Smooth muscle cell of the brain vasculature (primary cell): Measurements from ENCODE around the gene RPS19.
"Not testable (repeated sequence)": the region's sequence is repeated elsewhere in the genome, so short reads cannot be mapped to it uniquely, and the experiment has no call there.

Experiments
- DNase-seq: peaks from one replicate; pipeline ENCODE4 v3.0.0-alpha.2; 2012; ENCODE audit warnings: low read depth, low spot score

Gene RPS19

DNA sequence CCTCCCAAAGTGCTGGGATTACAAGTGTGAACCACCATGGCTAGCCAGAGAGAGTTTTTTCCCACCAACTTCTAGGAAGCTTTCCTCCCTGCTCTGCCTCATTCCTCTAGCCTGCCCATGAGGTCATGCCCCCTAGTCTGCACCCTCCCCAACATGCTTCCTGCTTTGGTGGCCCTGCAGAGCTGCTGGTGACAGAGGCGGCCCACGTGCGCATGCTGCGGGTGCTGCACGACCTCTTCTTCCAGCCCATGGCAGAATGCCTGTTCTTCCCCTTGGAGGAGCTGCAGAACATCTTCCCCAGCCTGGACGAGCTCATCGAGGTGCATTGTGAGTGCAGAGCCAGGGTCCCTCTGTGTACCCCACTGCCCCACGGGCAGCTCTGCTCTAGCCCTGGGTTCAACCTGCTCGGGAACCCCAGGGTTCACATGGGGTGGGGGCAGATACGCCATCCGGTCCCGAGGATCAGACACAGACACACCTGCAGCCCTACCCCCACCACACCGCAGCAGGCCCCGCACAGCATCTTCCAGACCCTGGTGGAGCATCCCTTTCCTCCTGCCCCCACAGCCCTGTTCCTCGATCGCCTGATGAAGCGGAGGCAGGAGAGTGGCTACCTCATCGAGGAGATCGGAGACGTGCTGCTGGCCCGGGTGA, 41.8 kb downstream of the RPS19 start:
- no peak for DNase-seq

DNA sequence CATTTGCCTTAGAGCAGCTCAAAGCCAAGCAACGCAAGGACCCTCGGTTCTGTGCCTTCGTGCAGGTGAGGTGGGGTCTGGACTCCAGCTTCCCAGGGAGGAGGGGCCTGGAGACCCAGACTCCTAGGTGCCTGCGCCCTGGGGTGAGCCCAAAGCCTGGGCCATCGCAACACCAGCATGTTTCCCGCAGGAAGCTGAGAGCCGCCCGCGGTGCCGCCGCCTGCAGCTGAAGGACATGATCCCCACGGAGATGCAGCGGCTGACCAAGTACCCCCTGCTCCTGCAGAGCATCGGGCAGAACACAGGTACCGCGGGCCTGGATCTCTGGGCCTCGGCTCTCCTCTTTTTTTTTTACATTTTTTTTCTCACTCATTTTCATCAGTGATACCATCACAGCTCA, 42.5 kb downstream of the RPS19 start:
- DNase-seq = no peak

DNA sequence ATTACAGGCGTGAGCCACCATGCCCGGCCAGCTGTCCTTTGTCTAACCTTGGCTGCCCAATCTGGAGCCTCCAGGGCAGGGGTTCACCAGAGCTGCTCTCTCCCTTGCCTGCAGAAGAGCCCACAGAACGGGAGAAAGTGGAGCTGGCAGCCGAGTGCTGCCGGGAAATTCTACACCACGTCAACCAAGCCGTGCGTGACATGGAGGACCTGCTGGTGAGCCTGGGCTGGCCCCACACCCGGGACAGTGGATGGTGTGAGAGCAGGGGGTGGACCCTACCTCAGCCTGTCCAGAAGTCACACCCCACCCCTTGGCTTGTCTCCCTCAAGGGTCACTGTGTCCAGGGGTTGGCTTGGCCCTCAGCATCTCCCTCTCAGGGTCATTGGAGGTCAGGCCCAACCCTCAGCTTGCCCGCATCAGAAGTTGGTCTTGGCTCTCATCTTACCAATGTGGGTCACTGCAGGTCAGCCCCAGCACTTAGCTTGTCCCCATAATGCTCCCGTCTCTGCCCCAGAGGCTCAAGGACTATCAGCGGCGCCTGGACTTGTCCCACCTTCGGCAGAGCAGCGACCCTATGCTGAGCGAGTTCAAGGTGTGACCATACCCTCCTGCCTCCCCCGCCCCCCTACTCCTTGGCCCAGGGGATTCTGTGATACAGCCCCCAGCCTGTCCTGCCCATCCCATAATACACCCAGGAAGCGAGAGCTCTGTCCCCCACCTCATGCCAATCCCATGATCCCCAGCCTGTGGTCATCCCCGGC, 43.3 kb downstream of the RPS19 start:
- DNase-seq = no peak

DNA sequence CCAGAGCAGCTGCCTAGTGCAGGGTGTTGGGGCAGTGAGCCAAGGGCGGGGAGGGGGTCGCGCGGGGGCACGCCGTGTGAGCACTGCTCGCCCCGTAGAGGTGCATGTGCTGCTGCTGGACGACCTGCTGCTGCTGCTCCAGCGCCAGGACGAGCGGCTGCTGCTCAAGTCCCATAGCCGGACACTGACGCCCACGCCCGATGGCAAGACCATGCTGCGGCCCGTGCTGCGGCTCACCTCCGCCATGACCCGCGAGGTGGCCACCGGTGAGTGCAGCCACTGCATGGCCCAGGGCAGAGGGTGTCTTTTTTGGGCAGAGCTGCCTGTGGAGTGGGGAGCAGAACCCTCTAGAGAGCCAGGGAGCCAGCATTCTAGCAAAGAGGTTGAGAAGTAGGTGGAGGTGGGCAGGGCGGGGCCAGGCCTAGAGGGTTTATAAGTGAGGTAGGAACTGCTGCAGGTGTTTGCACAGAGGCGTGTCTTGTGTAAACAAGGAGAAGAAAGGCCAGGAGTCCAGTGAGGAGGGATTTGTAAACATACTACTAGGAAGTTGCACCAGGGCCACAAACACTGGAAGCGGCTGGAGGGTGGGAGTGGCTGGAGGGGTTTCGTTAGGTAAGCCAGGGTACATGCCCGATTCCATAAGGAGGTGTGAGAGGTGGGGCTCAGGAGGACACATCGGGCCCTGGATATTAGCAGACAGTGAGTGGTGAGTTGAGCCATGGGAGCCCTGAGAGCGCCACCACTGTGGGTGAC, 44.2 kb downstream of the RPS19 start:
- no peak for DNase-seq

DNA sequence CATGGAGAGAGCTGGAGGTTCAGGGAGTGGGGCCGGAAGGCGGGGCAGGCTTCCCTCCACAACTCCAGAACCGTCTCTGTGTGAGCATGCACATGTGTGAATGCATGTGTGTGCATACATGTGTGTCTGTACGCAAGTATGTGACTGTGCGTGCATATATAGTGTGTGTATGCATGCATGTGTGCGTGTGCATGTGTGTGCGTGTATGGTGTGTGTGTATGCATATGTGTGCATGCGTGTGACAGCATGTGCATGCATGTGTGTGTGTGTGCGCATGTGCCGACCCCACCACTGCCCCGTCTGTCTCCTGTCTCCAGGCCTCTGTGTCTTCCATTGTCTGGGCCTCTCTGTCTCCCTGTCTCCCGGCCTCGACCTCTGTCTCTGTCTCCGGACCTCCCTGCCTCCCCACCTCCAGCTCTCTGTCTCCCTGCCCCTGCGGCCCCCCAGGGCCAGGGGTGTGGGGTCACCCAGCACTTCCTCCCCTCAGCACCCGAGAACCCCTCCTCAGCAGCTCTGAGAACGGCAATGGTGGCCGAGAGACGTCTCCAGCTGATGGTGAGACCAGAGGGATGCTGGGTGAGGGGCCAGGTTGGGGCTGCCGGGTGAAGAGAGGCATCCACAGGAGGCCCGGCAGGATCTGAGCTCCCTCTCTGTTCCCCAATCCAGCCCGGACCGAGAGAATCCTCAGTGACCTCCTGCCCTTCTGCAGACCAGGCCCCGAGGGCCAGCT, 45.4 kb downstream of the RPS19 start:
- DNase-seq = no peak

DNA sequence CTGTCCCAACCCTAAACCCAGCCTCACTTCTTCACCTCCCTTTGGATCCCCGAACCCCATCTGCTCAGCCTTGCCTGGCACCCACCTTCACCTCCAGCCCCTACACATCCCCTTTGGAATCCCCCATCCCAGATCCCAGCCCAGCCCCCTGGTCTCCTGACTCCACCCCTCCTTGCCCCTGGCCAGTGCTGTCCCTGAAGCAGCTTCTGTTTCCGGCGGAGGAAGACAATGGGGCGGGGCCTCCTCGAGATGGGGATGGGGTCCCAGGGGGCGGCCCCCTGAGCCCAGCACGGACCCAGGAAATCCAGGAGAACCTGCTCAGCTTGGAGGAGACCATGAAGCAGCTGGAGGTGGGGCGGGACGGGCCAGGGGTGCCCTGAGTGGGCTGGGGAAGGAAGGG, 46.2 kb downstream of the RPS19 start:
- DNase-seq = no peak

DNA sequence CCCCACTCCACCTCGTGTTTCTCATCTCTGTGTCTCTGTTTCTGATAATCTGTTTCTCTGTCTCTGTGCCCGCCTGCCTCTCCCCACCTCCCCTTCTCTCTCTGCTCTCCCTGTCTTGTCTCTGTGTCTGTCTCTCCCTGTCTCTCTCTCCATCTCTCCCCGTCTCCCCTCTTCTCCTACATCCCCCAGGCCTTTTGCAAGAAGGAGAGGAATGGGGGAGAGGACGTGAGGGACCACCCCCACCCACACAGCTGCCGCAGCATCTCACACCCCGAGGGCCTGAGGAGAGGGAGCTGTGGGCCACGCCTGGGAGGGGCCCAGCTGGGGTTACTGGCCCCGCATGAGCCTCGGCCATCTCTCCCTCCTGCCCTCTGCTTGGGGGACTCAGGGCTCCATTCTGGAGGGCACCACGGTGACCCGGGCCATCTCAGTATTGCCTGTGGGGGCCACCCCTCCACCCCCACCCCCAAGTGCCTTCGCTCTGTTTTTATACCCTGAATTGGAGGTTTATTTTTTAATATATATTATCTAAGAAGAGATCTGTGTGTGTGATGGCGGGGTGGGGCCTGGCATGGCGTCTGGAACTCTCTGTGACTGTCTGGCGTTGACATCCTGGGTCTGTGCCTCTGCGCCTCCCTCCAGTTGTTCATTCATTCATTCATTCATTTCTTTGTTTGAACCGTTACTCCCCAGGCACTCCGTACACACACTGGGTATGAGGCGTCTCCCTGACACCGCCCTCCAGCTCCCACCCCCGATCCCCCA, 47.0 kb downstream of the RPS19 start:
- DNase-seq = no peak

DNA sequence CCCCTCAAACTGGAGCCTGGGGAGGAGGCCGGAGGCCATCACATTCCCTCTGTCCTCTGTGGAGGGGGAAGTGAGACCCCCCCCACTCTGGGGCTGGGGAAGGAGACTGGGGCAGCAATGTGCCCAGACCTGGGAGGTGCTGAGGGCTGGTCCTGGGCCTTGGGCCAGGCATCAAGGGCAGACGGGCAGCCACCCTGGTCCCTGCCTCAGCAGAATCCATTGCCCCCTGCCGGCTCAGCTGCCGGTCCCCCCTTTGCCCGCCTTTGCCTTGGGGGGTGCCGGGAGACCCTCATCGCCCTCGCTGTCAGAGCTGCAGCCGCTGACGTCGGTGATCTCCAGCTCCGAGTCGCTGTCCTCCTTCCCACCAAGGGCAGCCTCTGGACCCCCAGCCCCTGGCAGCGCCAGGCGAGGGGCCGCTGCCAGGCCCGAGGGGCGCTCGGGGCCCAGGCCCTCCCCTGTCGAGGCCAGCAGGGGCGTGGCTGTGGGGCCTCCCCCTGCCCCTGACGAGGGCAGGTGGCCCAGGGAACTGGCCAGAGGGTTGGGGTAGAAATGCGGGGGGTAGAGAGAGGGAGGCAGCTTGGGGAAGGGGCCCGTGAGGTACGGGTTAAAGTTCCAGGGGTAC, 48.0 kb downstream of the RPS19 start:
- no peak for DNase-seq

DNA sequence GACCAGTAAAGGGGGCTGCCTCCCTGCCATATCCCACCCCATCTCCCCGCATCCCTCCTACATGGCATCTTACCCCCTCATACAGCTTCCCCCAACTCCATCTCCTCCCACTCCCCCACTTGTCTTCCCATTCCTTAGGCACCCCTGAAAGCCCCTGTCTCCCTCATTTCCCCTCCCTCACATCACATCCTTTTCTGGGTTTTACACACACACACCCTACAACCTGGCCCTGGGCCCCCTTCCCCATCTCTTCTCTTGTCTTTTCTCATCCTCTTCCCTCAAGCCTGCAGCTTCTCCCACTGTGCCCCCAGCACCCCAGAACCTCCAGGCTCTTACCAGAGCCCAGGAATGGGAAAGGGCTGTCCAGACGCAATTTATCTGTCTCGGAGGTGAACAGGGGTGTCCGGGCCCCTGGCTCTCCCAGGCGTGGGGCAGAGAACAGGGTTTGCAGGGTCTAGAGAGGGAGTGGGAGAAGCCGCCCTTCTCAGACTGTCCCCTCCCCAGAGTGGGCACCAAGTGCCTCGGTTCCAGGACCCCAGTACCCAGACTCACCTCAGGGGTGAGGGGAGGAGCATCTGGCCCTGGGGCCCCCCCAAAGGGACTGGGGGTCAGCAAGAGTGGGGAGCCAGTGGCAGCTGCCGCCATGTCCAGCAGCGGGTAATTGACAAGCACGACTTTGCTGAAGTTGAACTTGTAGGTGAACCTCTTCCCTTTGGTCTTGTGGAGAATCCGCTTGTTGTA, 48.8 kb downstream of the RPS19 start:
- DNase-seq = no peak

DNA sequence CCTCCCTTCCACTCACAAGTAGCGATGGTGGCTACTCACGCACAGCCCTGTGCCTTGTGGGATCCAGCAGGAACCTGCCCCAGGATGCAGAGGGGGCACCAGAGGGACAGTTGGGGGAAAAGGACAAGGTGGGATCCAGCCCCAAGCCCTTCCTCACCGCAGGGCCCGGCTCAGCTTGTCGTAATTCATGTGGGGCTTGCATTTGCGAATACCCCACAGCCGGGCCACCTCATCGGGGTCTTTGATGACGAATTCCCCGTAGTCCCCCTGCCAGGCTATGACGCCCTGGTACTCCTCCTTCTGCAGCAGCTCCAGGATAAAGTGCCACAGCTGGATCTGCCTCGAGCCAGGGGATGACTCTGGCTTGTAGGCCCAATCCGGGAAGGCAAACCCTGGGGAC, 49.7 kb downstream of the RPS19 start:
- no peak for DNase-seq

DNA sequence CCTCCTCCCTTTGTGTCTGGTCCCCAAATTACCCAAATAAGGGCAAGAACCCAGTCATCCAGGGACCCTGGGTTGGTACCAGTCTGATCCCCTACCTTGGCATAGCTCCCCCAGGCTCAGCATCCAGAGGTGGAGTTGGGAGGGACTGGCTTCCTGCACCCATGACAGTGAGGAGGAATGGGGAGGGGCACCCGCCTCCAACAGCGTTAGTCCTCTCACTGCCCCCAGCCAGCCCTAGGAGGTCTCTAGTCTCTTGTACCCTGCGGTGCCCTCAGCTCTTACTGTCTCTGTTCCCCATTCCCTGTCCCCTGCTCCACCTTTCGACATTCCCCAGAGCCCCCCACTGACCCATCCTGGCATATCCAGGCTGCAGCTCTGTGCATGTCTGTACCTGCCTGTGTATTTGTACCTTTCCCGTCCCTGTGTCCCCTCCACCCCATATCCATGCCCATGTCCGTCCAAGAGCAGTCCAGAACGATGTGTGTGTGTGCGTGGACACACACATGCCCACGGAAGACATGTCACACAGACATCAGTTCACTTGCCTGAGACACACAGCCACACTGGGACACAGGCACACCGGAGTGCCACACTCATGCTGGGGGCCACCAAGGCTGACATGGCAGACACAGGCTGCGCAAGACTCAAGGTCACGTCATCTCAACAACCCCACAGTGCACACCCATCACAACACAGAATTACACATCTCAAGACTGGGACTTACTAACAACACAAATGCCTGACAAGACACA, 50.4 kb downstream of the RPS19 start:
- DNase-seq = no peak

DNA sequence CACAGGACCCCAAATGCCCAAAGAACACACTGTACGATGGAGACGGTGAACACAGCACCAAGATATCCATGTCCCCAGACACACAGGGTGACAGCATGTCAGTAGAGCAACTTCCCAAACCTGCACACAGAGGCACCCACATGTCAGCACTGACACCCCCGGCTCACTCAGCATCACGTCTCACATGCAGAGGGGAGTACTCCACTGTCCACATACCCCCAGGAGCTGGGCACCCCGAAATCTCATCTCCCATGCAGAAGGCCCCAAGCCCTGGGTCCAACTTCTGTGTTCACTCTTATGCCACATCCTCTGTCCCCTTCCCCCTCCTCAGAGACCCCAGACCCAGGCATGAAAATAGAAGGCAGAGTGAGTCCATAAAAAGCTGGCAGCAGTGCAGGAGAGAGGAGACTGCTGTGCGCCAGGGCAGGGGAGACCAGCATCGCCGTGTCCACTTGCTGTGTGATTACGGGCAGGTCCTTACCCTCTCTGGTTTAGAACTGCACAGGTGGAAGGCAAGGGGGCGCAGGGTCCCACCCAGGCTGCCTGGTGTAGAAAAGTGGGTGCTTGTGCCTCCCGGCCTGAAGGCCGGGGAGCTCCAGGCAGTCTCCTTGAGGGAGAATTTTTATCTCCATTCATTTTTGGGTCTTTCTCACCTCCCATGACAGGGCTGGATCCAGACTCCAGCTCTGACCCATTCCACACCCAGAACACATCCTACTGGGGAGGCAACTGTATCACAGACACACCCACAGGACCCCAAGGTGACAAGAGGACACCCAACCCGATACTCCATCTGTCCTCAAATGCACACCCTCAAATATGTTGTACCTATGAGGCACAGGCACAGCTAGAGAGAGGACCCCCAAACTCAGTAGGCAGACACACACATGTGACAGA, 51.2 kb downstream of the RPS19 start:
- DNase-seq = no peak

DNA sequence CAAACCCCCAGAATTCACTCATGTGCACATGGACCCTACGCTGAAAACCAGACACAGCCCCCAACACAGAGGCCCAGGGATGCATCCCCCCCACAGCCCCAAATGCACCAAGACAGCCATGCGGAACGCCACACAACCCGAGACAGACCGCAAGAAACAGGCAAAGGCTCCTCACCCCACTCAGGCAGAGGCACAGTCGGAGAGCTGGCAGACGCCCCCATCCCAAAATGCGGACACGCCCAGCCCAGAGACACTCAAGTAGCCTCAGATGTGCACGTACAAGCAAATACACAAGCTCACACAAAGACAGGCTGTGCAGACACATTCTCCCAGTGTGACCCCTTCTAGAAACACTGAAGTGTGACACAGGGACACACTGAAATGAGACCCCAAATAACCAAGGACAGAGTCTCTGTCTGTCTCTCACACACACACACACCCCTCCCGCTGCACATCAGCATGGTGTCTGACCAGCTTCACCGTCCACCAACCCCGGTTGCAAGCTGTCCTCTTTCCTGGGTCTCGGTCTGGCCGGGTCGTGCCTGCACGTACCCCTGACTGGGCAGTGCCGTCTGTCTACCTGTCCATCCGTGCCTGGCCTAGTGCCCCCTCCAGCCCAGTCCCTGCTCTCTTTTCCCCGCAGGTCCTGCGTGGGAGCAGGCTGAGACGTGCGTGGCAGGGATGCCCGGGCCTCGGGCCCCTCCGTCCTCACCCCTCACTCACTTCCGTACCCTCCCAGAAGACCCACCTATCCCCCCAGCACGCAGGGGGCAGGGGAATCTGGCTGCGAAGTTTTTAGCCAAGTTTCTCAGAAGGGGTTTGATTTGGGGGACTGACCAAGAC, 52.1 kb downstream of the RPS19 start:
- no peak for DNase-seq

DNA sequence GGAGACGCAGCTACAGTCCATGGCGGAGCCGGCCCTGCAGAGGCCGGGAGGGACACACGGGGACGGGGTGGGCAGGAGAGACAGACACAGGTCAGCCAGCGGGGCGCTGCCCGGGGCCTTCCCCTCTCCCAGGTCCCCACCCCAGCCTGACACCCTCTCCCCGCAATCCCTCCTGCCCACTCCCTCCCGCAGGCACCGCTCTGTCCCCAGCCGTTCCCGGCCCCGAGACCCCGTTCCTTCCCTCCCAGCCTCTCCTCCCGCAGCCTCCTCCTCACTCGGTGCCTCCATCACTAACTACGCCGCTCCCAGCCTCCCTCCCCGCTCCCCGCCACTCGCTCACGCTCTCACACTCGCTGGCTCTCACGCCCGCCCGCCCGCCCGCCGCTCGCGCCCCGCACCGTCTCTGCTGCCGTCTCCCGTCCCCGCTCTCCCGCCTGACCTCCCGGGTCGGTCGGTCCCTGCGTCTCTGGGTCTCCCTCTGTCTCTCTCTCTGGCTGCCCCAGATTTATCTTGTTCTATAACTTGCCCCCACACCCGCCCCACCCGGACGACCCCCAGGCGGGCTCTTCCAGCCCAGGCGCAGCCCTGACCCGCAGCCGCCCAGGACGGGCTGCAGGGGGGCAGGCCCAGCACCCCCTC, 53.0 kb downstream of the RPS19 start:
- no peak for DNase-seq

DNA sequence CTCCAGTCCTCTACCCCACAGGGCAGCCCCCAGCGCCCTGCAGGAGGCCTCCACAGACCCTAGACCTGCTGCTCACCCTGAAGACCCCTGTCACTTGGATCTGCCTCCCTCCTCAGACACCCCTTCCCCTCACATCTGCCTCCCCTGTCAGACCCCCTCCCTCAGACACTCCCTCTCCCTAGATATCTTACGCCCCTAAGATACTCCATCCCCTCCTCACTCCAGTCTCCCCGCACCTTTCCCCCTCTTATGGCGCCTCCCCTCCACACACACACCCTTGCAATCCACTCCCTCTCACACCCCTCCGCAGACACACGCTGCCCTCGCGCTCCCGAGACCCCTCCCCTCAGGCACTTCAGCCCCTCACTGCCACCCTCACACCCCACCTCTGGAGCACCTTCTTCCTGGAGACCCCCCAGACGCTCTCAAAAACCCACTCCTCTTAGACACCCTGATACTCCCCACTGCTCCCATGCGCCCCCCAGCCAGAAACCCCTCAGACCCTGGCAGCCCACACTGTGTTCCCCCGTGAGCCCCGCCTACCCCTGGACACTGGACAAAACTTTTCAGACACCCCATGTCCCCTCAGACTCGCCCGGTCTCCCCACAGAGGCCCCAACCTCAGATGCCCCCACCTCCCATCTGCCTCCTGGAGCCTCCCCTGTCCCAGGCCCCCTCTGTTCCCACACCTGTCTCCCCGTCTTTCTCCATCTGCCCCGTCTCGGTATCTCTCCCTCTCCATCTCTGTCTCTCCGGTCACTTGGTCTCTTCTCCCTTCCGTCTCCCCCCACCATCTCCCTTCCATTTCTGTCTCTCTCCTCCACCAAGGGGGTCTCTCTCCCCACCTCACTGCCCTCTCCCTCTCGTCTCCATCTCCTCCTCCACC, 53.7 kb downstream of the RPS19 start:
- DNase-seq = no peak

DNA sequence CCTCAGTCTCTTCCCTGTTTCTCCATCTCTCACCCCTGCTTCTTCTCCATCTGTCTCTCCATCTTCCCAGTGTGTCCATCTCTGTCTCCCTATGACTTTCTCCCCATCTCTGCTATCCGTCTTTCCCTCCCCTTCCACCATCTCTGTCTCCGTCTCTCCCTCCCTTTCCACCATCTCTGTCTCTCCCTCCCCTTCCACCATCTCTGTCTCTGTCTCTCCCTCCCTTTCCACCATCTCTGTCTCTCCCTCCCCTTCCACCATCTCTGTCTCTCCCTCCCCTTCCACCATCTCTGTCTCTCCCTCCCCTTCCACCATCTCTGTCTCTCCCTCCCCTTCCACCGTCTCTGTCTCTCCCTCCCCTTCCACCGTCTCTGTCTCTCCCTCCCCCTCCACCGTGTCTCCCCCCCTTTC, 54.4 kb downstream of the RPS19 start:
- not testable (repeated sequence) for DNase-seq
